Smooth muscle cell (in vitro differentiated cells): ENCODE results near the gene TMEM165. TPM values are rescaled to one million over a fixed set of nuclear protein-coding genes. Genes with fewer than 3 reads are reported as not detected.

ENCODE experiments used
- DNase-seq: peaks from one replicate; lab custom pipeline; 2025; ENCODE audit not compliant: unreplicated experiment; lab: John Stamatoyannopoulos, UW
- H2AFZ ChIP-seq: fragments of 200-600 bp; sonication (generic); 2 replicates; pipeline ENCODE4 v1.6.0; 2016; ENCODE audit warnings: antibody characterized with exemption, low read depth, mild to moderate bottlenecking
- H3F3A ChIP-seq: fragments of 200-600 bp; sonication (generic); 2 replicates; pipeline ENCODE4 v1.6.0; 2017; ENCODE audit warnings: antibody characterized with exemption, low read depth
- H3K27ac ChIP-seq: fragments of 200-600 bp; sonication (generic); 2 replicates; pipeline ENCODE4 v1.5.1; 2016; ENCODE audit warnings: low read depth, mild to moderate bottlenecking
- H3K27me3 ChIP-seq: fragments of 200-600 bp; sonication (generic); 2 replicates; pipeline ENCODE4 v1.6.1; 2016; ENCODE audit warnings: low read depth, mild to moderate bottlenecking
- H3K36me3 ChIP-seq: fragments of 200-600 bp; sonication (generic); 2 replicates; pipeline ENCODE4 v1.5.1; 2016; ENCODE audit warnings: low read depth
- H3K4me1 ChIP-seq: fragments of 200-600 bp; sonication (generic); 2 replicates; pipeline ENCODE4 v1.5.1; 2016; ENCODE audit warnings: low read depth
- H3K4me2 ChIP-seq: fragments of 200-600 bp; sonication (generic); 2 replicates; pipeline ENCODE4 v1.6.0; 2016; ENCODE audit warnings: mild to moderate bottlenecking
- H3K4me3 ChIP-seq: fragments of 200-600 bp; sonication (generic); 2 replicates; pipeline ENCODE4 v1.5.1; 2016; ENCODE audit warnings: mild to moderate bottlenecking
- H3K79me2 ChIP-seq: fragments of 200-600 bp; sonication (generic); 2 replicates; pipeline ENCODE4 v1.6.0; 2016; ENCODE audit warnings: low read depth, mild to moderate bottlenecking
- H3K9ac ChIP-seq: fragments of 200-600 bp; sonication (generic); 2 replicates; pipeline ENCODE4 v1.6.0; 2016; ENCODE audit warnings: low read depth
- H3K9me3 ChIP-seq: fragments of 200-600 bp; sonication (generic); replicated peaks from 2 replicates; pipeline ENCODE4 v1.5.1; 2016; ENCODE audit warnings: low read depth
- H4K20me1 ChIP-seq: fragments of 200-600 bp; sonication (generic); 2 replicates; pipeline ENCODE4 v1.6.0; 2016; ENCODE audit warnings: low read depth
- CTCF ChIP-seq: fragments of 200-600 bp; sonication (generic); IDR thresholded peaks from 2 replicates; pipeline ENCODE4 v1.5.1; 2017; ENCODE audit warnings: borderline replicate concordance, mild to moderate bottlenecking, antibody characterized with exemption; ENCODE audit not compliant: insufficient read depth, poor library complexity, severe bottlenecking
- WGBS: methylation state at CpG from one replicate; pipeline ENCODE4 v1.1.7; 2016; ENCODE audit warnings: low lambda C conversion rate; 5-methylcytosine and 5-hydroxymethylcytosine counted together
- polyA plus RNA-seq: library from polyadenylated mRNA; unstranded; fragments of >200 nt; fragmentation: Nextera tagmentation; extraction: Ambion mirVana; gene quantifications from 2 replicates; pipeline ENCODE4 v1.2.1, GENCODE V29; 2016
- total RNA-seq: library from RNA; depleted of rRNA; stranded (reverse); fragments of >200 nt; gene quantifications from 2 replicates; pipeline ENCODE4 v1.2.3, GENCODE V29; 2014

The TMEM165 gene
- total and polyA plus RNA-seq, 2 experiments from 2014 or later = 167 to 235 TPM

- no peaks in the 10 kb centered on the region for H3K9me3 ChIP-seq
- TF ChIP-seq CTCF = no peak
- H3K27ac ChIP-seq = no peak overlapping the region
- H3K27me3 ChIP-seq = no peaks in the 10 kb centered on the region
- no peak for DNase-seq
- H3K79me2 ChIP-seq = no peaks in the 10 kb centered on the region
- H3F3A ChIP-seq = no peaks in the 10 kb centered on the region
- WGBS = 91% methylated on average over 7 of the region's 7 CpGs
- no peak overlapping the region for H3K4me2 ChIP-seq
- H3K4me3 ChIP-seq = no peak overlapping the region
- H3K36me3 ChIP-seq = no peaks in the 10 kb centered on the region
- peaks cover 7% of the 10 kb centered on the region for H3K4me1 ChIP-seq
- no peak overlapping the region for H3K9ac ChIP-seq
- no peak overlapping the region for H2AFZ ChIP-seq
- no peaks in the 10 kb centered on the region for H4K20me1 ChIP-seq
Measured at GRCh38 chr4:55366621-55367020, 29.1 kb upstream of the TMEM165 start.

GRCh38 chr4:55367084-55367722 lies 28.6 kb upstream of the TMEM165 start:
- WGBS = 89% methylated on average over 6 of the region's 6 CpGs
- Histone ChIP-seq H3K4me2 (no peak overlapping the region), H3K27ac (no peak overlapping the region)

GRCh38 chr4:55369968-55370367 lies 25.8 kb upstream of the TMEM165 start:
- DNase-seq = no peak
- no peak for TF ChIP-seq CTCF
- Histone ChIP-seq H3K27ac (no peak overlapping the region), H3K9me3 (no peaks in the 10 kb centered on the region), H2AFZ (no peak overlapping the region), H4K20me1 (no peaks in the 10 kb centered on the region), H3K36me3 (no peaks in the 10 kb centered on the region), H3K4me3 (no peak overlapping the region), H3K4me1 (peaks cover 3% of the 10 kb centered on the region), H3K4me2 (no peak overlapping the region), H3K79me2 (no peaks in the 10 kb centered on the region), H3F3A (no peaks in the 10 kb centered on the region), H3K9ac (no peak overlapping the region), H3K27me3 (no peaks in the 10 kb centered on the region)
- WGBS = 91% methylated on average over 2 of the region's 2 CpGs

More at GRCh38 chr4:55367084-55367722, 28.6 kb upstream of the TMEM165 start:
- H3K27me3 ChIP-seq = no peaks in the 10 kb centered on the region
- no peaks in the 10 kb centered on the region for H3K36me3 ChIP-seq
- H4K20me1 ChIP-seq = no peaks in the 10 kb centered on the region
- H3F3A ChIP-seq = no peaks in the 10 kb centered on the region
- no peaks in the 10 kb centered on the region for H3K79me2 ChIP-seq
- no peak overlapping the region for H3K9ac ChIP-seq
- H3K4me1 ChIP-seq = peaks cover 7% of the 10 kb centered on the region
- no peak overlapping the region for H2AFZ ChIP-seq
- TF ChIP-seq CTCF = no peak
- H3K4me3 ChIP-seq = no peak overlapping the region
- DNase-seq = no peak
- H3K9me3 ChIP-seq = no peaks in the 10 kb centered on the region

GRCh38 chr4:55372259-55372658 lies 23.5 kb upstream of the TMEM165 start:
- no peaks in the 10 kb centered on the region for H3K27me3 ChIP-seq
- peak overlapping the region; percentile 35 for H3K27ac ChIP-seq
- peak overlapping the region; percentile 49 for H3K4me2 ChIP-seq
- H2AFZ ChIP-seq = no peak overlapping the region
- no peaks in the 10 kb centered on the region for H3K79me2 ChIP-seq
- no peaks in the 10 kb centered on the region for H3F3A ChIP-seq
- no peaks in the 10 kb centered on the region for H4K20me1 ChIP-seq
- TF ChIP-seq CTCF = no peak
- no peak overlapping the region for H3K4me3 ChIP-seq
- WGBS = 66% methylated on average over 7 of the region's 7 CpGs
- no peaks in the 10 kb centered on the region for H3K4me1 ChIP-seq
- H3K9me3 ChIP-seq = no peaks in the 10 kb centered on the region
- no peak overlapping the region for H3K9ac ChIP-seq
- no peaks in the 10 kb centered on the region for H3K36me3 ChIP-seq
- DNase-seq = no peak
